Left colon (tissue), 2 donors: ENCODE measurements around the gene MBTPS2. TPM values are rescaled to one million over a fixed set of nuclear protein-coding genes. Genes with fewer than 3 reads are reported as not detected.

Source experiments
- ATAC-seq: fragments of 200-7000 bp; cut with Tn5 transposase; one replicate; pipeline ENCODE4 v1.9.1; 2020; ENCODE audit warnings: mild to moderate bottlenecking, moderate library complexity
- DNase-seq, 2 donors: peaks; one replicate each; pipeline ENCODE4 v3.0.0-alpha.2; 2020
- intact Hi-C, 2 donors: fragments of 100-400 bp; cut with DNase I in 1 of 2; cut with micrococcal nuclease in 1 of 2; formaldehyde crosslinking; loops; one replicate each; pipeline versions ENCODE4 v1.11.2 to v1.14.0; 2022; cut with DNase I, micrococcal nuclease
- total RNA-seq, 2 donors: library from RNA; stranded (reverse); fragmentation: NEBNext Ultra II Directional; extraction: Animal tissue kit (Norgen Biotek cat#: 25700); gene quantifications; one replicate each; pipeline ENCODE4 v1.2.1, GENCODE V29; 2021
- donor health status: DM: no; HTN: no; CAD: no.
- donor health status: DM: yes; HTN: yes; CAD: no.

The MBTPS2 gene
- total RNA-seq, 2 donors from 2014 or later: 8.5 to 8.6 TPM

DNA sequence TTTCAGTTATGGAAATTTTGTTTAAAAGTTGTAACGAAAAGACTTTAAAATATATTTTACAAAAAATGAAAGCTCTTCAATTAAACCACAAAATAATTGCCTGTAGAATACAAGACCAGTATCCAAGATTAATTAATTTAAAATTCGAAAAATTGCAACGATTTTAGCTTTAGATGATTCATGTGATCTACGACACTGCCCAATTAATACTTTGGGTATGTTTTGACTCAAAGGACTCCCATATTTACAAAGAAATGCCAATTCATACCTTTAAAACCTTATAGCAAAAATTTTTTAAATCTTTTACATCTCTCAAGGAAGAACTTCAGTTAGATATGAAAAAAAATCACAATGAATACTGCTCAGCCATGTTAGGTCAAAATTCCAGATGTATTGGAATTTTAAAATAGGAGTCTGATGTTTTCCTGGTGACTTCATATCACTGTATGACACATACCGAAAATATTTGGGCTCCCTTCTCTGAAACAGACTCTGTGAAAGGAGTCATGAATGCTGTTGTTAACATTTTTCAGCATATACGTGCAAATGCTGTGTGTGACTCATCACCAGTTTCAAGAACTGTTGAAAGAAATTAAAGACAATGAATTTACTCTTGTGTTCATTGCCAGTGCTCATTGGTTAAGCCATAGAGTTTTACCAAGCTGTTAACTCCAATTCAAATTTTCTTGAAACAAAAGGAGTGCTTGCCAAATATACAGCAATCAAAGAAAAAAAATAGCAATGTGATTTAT lies 87.3 kb downstream of the MBTPS2 start:
- intact Hi-C loops: no loop called here
- no peak for ATAC-seq
- no peak for DNase-seq

DNA sequence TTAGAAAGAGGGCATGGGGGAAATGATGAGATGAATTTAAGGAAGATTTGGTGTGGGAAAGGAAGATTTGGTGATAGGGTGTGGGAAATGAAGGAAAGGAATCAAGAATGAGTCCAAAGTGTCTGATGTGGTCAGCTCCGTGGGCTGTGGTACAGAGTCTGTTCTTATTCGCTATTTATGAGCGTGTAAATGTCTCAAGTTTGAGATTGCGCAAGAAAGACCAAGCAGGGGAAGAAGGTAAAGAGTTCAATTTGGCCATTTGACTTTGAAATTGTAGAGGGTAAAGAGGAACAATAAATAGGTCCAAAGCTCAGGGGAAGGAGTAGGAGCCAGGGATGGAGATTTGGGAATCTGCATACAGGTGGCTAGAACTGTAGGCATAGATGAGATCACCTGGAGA lies 89.8 kb downstream of the MBTPS2 start:
- ATAC-seq (no peak), DNase-seq (no peak)
- intact Hi-C loops: no loop called here

DNA sequence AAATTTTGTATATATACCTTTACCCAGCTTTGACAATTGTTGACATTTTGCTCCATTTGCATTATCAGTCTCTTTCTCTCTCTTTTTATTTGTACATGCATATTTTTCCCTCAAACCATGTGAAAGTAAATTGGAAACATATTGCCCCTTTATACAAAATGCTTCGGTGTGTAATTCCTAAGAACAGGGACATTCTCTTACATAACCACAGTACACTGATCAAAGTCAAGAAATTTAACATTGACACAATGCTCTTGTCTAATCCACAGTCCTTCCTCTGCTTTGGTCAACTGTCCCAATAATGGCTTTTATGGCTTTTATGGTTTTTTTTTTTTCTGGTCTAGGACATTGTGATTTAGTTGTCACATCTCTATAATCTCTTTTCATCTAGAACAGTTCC lies 91.6 kb downstream of the MBTPS2 start:
- intact Hi-C loops: no loop called here
- ATAC-seq (no peak), DNase-seq (no peak)

DNA sequence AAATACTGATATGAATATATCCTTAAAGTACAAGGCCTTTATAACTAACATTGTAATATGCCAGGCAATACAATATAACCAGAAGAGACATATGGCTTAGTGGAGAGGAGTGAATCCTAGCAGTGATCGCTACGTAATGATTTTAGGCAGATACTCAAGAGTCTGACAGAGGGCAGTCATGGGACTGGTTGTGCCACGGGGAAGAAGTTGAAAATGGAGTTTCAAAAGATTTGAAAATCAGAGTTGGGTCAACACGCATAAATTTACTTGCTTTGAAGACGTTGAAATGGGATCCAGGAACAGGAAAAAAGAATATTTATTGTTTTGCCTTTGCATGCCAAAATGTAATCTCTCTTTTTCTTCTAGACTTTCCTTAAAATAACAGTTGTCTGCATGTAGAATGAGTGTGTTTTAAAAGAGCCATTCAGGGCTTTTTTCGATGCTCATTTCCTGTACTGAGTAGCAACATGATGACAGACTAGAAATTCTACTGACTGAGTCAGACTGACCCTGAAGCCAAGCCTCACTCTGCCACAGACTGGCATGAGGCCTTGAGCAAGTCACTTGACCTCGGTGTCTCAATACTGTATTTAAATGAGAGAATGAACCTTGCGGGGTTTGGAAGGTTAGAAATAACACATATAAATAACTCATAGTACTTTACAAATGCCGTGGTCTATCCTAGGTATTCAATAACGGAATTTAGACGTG lies 93.0 kb downstream of the MBTPS2 start:
- DNase-seq (no peak), ATAC-seq (no peak)
- intact Hi-C loops: no loop called here

DNA sequence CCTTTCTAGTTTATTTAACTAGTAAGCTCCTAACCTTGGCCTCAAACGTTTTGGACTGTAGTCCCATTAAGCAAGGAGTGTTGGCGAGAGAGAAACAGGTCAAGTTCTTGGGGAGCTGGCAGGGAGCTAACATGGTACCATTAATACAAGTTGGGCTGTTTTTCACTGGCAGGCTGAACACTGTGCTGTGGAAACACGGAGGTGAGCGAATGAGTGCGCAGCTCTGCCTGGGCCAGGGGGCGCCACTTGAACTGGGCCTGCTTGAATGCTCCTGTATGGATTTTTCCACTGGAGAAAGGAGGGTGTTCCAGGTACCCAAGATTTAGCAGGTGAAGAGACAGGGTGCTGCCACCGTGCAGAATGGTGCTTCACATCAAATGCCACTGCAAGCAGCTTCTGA lies 93.7 kb downstream of the MBTPS2 start:
- intact Hi-C loops: no loop called here
- ATAC-seq (no peak), DNase-seq (no peak)

DNA sequence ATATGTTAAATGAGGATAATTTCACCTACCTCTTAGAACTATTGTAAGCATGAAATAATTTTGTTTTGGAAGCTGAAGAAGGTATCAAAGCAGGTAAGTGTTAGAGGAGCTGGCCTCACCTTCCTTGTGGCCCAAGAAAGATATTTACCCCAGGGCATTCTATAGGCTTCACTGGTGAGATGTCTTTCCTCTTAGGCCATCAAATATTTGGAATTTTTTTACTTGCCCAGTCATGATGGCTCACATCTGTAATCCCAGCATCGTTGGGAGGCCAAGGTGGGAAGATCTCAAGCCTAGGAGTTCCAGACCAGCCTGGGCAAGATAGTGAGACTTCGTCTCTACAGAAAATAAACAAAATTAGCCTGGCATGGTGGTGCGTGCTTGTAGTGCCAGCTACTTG lies 95.0 kb downstream of the MBTPS2 start:
- no peak for DNase-seq
- ATAC-seq: no peak
- intact Hi-C loops: no loop called here

Other genes with a start within 250 kb of the MBTPS2 start
- gene KLHL34, start 181.3 kb upstream of the MBTPS2 start, total RNA-seq: 1 to 10 TPM; 2.7 to 3.0 TPM
- gene SMPX, start 81.5 kb upstream of the MBTPS2 start, total RNA-seq: 1 to 10 TPM in 1 of 2 donors, not detected in 1; 2.1 TPM
- gene YY2, start 16.4 kb downstream of the MBTPS2 start, total RNA-seq: 1 to 10 TPM in 1 of 2 donors, under 1 TPM in 1; 0.95 to 1.2 TPM
- gene SMS, start 101.1 kb downstream of the MBTPS2 start, total RNA-seq: 10 to 100 TPM; 55.4 to 56.3 TPM
- gene PHEX, start 192.7 kb downstream of the MBTPS2 start, total RNA-seq: under 1 TPM; 0.06 to 0.95 TPM